GM21381 (cell line): Measurements from ENCODE around the gene FMNL1.

Experiments
- ATAC-seq: cut with Tn5 transposase; IDR thresholded peaks from one replicate; pipeline ENCODE4 v1.9.1; 2021; ENCODE audit warnings: mild to moderate bottlenecking, moderate library complexity; ENCODE audit not compliant: unreplicated experiment

Gene FMNL1

GRCh38 chr17:45277992-45278391 lies 56.3 kb downstream of the FMNL1 start:
- ATAC-seq, result no peak

- no peak for ATAC-seq
Measured at GRCh38 chr17:45279898-45280297, 58.2 kb downstream of the FMNL1 start.

GRCh38 chr17:45282683-45283644 lies 61.3 kb downstream of the FMNL1 start:
- ATAC-seq, result no peak

GRCh38 chr17:45283711-45284110 lies 62.0 kb downstream of the FMNL1 start:
- no peak for ATAC-seq

- ATAC-seq, result no peak
Measured at GRCh38 chr17:45284176-45285140, 62.8 kb downstream of the FMNL1 start.

- ATAC-seq, result no peak
Measured at GRCh38 chr17:45286286-45286685, 64.6 kb downstream of the FMNL1 start.

- no peak for ATAC-seq
Measured at GRCh38 chr17:45287526-45288500, 66.1 kb downstream of the FMNL1 start.

- ATAC-seq, result no peak
Measured at GRCh38 chr17:45288825-45289224, 67.1 kb downstream of the FMNL1 start.

GRCh38 chr17:45289301-45290268 lies 67.9 kb downstream of the FMNL1 start:
- ATAC-seq, result no peak

GRCh38 chr17:45290269-45290765 lies 68.6 kb downstream of the FMNL1 start:
- ATAC-seq, result no peak

- ATAC-seq, result no peak
Measured at GRCh38 chr17:45291171-45291805, 69.6 kb downstream of the FMNL1 start.

GRCh38 chr17:45292696-45293412 lies 71.2 kb downstream of the FMNL1 start:
- ATAC-seq, result no peak

GRCh38 chr17:45293413-45294211 lies 71.9 kb downstream of the FMNL1 start:
- ATAC-seq, result no peak

GRCh38 chr17:45294506-45294905 lies 72.8 kb downstream of the FMNL1 start:
- ATAC-seq, result no peak

- no peak for ATAC-seq
Measured at GRCh38 chr17:45296003-45296832, 74.5 kb downstream of the FMNL1 start.

GRCh38 chr17:45296833-45297124 lies 75.1 kb downstream of the FMNL1 start:
- no peak for ATAC-seq
